ENCODE results near the gene TSPAN13. TPM values are rescaled to one million over a fixed set of nuclear protein-coding genes. Genes with fewer than 3 reads are reported as not detected.
A peak's percentile ranks its signal among the peaks of the same experiment; 100 is the strongest.

Gene TSPAN13
- total RNA-seq (2014; rRNA removed; shearing (Covaris generic)) = 66.5 and 75.5 TPM in 2 replicates

- DNase-seq (ENCODE audit: low read depth) = peak; percentile 91
These were observed at the start of gene TSPAN13 for GRCh38 chr7:16753102-16753931. Gene TSPAN13, plus strand, starts transcription at chr7:16753755. Its CDS starts 213 bp downstream, at chr7:16753968.

- DNase-seq (ENCODE audit: low read depth) = peak; percentile 74
These were observed 45.0 kb upstream of the TSPAN13 start for GRCh38 chr7:16708511-16708910.

GRCh38 chr7:16708980-16709379, 44.6 kb upstream of the TSPAN13 start:
- DNase-seq (ENCODE audit: low read depth) = peak; percentile 100

- DNase-seq (ENCODE audit: low read depth) = no peak
These were observed 42.9 kb upstream of the TSPAN13 start for GRCh38 chr7:16710651-16711050.

- DNase-seq (ENCODE audit: low read depth) = peak; percentile 78
These were observed 41.8 kb upstream of the TSPAN13 start for GRCh38 chr7:16711730-16712129.

- peak; percentile 90 for DNase-seq (ENCODE audit: low read depth)
These were observed 40.6 kb upstream of the TSPAN13 start for GRCh38 chr7:16712916-16713315.

GRCh38 chr7:16715928-16716327, 37.6 kb upstream of the TSPAN13 start:
- DNase-seq (ENCODE audit: low read depth) = no peak

GRCh38 chr7:16718111-16718656, 35.4 kb upstream of the TSPAN13 start:
- DNase-seq (ENCODE audit: low read depth) = no peak

- DNase-seq (ENCODE audit: low read depth) = no peak
These were observed 33.9 kb upstream of the TSPAN13 start for GRCh38 chr7:16719699-16720098.

GRCh38 chr7:16721541-16721940, 32.0 kb upstream of the TSPAN13 start:
- no peak for DNase-seq (ENCODE audit: low read depth)

GRCh38 chr7:16724344-16724743, 29.2 kb upstream of the TSPAN13 start:
- no peak for DNase-seq (ENCODE audit: low read depth)

- no peak for DNase-seq (ENCODE audit: low read depth)
These were observed 27.4 kb upstream of the TSPAN13 start for GRCh38 chr7:16726189-16726588.

GRCh38 chr7:16727736-16728135, 25.8 kb upstream of the TSPAN13 start:
- DNase-seq (ENCODE audit: low read depth) = no peak

- peak; percentile 78 for DNase-seq (ENCODE audit: low read depth)
These were observed 24.7 kb upstream of the TSPAN13 start for GRCh38 chr7:16728811-16729210.

GRCh38 chr7:16729541-16729940, 24.0 kb upstream of the TSPAN13 start:
- no peak for DNase-seq (ENCODE audit: low read depth)

GRCh38 chr7:16730937-16731336, 22.6 kb upstream of the TSPAN13 start:
- no peak for DNase-seq (ENCODE audit: low read depth)

- no peak for DNase-seq (ENCODE audit: low read depth)
These were observed 20.7 kb upstream of the TSPAN13 start for GRCh38 chr7:16732828-16733227.

GRCh38 chr7:16734148-16734726, 19.3 kb upstream of the TSPAN13 start:
- DNase-seq (ENCODE audit: low read depth) = no peak

- DNase-seq (ENCODE audit: low read depth) = no peak
These were observed 18.5 kb upstream of the TSPAN13 start for GRCh38 chr7:16735020-16735419.

GRCh38 chr7:16738011-16738688, 15.4 kb upstream of the TSPAN13 start:
- DNase-seq (ENCODE audit: low read depth) = no peak

GRCh38 chr7:16739863-16740622, 13.5 kb upstream of the TSPAN13 start:
- DNase-seq (ENCODE audit: low read depth) = peak; percentile 99

- DNase-seq (ENCODE audit: low read depth) = no peak
These were observed 13.0 kb upstream of the TSPAN13 start for GRCh38 chr7:16740623-16740953.
